CD4-positive, alpha-beta T cell treated with Interleukin-4 for 1 hour (primary cell): ENCODE measurements around the gene LSP1.

Experiments
- DNase-seq, 2 donors: peaks; one replicate each; pipeline ENCODE4 v3.0.0-alpha.2; 2020 to 2022

LSP1 gene

DNA sequence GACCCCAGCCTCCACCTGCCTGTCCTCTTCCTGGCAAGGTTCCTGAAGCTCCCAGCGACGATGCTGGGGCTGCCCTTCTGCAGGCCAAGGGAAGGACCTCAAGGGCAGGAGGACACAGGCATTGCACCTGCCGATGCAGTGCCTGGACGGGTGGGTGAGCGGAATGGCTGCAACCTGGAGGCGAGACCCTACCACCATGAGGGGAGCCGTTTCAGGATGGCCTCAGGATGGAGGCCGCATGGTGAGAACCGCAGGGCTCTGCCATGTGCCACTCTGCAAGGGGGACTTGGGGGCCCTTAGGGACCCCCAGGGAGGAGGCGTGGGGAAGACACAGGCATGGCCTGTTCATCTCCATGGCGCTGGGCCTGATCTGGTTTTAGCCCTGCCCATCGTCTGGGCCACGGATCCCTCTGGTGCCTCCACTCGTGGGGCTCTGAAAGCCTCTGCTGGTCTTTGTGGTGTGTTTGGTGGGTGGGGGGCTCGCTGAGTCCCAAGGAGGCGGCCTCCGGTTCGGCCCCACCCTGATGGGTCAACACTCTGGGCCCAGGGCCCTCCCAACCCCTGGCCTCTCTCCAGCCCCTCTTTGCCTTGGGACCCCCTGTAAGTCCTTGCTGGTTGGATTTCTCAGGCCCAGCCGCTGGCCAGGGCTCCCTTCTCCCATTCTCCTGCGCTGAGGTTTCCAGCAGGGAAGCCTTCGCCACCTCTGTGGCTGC lies 1.3 kb upstream of the LSP1 start:
- DNase-seq = no peak

DNA sequence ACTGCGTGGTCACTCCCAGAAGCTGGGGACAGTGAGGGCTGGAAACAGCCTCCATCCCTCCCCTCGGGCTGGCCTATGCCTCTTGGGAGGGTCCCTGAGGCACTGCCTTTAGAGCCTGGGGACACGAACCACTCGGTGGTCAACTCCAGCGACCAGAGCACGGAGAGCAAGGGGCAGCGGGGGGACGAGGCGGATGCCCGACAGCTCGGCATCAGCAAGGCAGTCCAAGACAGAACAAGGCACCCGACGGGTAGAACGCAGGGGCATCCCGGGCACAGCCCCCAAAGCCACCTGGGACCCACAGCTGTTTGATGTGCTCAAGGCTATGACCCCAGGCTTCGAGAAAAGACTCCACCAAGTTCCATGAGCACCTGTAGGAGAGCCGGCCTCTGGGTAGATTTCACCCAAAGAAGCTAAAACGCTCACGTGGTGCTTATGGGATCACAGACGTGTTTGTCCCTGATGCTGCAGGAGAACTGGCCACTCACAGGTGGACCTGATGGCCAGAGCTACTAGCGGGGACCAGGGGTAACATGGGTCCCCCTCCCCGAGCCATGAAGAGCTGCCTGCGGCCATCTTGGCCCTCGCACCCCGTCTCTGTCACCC lies 510 bp upstream of the LSP1 start:
- DNase-seq = no peak

DNA sequence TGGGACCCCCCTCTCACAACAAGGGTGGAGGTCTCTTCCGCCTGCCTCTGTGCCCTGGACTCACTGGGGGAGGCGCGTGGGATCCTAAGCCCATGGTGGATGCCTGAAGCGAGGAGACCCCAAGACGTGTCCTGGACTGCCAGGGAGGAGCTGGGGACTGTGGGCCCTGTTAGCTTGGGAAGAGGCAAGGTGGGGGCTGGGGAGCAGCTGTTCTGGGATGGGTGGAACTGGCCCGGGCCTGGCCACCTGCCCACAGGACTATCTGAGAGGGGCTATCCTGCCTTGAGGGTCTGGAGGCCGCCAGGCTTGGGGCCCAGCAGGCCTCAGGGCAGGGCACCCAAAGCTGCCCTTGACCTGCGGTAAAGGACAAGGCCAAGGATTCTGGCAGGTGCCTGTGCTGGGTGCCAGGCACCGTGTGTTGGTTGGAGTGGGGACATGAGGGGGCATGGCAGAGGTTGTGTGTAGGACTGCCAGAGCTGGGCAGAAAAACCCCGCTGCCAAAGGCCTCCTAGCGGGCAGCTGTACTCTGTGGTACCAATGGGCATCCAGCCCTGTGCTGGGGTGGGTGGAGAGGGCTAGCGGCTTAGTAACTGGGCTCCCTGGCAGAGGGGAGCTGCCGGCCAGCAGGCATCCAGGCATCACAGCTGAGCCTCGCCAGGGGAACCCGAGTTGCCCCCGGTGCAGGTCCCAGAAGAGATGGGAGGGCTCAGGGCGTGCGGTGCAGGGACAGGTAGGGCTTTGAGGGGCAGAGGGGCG lies 670 bp downstream of the LSP1 start:
- DNase-seq = peak; percentile 27 to 41

- no peak for DNase-seq
Measured at GRCh38 chr11:1854132-1854948, 1.5 kb downstream of the LSP1 start.

DNA sequence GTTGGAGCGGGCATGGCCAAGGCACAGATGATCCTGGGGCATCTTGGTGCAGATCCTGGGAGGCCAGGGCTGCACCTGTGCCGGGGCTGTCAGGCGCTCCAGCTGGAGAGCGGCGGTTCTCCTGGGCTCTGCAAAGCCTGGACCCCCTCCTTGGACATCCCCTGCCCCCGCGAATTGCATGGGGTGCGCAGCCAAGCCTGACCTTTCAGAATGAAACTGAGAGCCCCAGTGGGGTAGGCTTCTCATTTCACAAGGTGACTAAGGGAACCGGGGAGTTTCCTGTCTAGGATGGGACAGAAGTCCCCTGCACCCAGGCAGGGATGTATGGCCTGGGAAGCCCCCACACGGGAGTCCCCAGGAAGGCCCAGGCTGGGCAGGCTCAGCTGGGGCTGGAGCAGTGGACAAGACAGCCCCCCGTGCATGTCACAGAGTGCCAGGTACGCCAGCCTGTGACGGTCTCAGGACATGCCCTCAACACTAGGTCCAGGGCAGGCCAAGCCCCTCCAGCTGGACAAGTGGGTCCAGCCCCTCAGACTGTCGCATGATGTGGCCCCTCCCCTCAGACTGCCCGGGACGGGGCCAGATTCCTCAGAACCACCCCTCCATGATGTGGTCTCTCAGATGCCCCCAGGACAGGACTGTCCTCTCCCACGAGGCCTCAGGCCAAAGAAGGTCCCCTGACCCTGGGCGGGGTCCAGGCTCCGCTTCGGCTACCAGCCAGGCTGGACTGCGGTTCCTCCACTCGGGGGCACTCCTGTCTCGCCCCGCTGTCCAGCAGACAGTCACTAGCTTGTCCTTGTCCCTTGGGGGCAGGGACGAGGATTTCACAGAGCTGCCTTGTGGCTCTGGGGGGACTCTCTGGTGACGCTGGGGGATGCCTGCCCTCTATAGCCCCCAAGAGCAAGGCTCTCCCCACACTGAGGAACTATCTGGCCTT lies 2.3 kb downstream of the LSP1 start:
- no peak for DNase-seq

GRCh38 chr11:1855886-1856265 lies 3.0 kb downstream of the LSP1 start:
- no peak for DNase-seq

GRCh38 chr11:1856306-1857005 lies 3.6 kb downstream of the LSP1 start:
- no peak for DNase-seq

DNA sequence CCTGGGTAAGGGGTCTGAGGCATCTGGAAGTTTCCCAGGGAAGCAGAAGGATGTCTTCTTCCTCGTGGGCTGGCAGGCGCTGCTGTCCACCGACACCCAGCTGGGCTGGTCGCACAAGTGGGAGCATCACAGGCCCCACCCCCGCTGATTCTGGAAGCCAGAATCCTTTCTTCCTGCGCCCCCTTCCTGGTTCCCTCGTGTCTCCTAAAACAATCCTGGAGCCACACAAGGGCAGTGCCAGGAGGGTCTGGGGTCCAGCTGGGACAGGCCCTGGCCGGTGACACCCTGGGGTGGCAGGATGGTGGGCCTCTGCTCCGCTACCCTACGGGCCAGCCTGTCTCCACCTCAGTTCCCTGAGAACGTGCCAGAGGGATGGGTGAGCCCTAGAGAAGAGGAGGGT lies 4.2 kb downstream of the LSP1 start:
- no peak for DNase-seq

DNA sequence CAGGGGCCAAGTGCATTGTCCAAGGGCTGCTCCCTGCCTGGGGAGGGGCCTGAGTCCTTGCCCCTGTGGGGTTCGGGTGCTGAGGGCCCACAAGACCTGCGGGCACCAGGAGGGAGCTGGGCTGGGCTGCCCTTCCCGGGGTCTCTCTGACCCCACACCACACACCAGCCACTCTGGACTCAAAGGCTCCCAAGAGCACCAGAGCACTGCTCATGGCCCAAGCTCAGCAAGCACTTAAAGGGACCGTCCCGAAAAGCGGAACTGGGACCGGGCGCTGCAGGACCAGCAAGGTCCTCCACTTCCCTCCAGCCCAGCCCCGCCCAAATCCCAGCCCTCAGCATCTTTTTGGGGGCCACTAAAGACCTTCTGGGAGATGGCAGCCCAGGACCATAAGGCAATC lies 5.3 kb downstream of the LSP1 start:
- DNase-seq = peak in 1 of 2 donors; percentile 36

GRCh38 chr11:1858576-1858975 lies 5.7 kb downstream of the LSP1 start:
- no peak for DNase-seq

DNA sequence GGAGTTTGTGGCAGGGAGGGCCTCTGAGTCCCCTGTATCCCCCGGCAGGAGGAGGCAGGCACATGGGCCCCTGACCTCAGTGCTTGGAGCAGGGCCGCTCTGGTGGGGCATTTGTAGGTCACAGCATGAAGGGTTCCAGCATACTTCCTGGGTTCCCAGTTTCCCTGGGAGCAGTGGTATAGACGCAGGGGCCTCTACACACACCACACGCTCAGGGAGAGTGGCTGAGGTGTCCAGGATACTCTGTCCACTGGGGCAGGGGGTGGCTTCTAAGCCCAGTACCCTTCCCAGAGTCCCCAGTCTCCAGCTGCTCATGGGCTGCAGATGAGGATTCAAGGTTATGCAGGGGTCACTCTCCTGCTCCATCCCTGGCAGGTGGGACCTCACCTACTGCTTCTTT lies 6.1 kb downstream of the LSP1 start:
- no peak for DNase-seq

DNA sequence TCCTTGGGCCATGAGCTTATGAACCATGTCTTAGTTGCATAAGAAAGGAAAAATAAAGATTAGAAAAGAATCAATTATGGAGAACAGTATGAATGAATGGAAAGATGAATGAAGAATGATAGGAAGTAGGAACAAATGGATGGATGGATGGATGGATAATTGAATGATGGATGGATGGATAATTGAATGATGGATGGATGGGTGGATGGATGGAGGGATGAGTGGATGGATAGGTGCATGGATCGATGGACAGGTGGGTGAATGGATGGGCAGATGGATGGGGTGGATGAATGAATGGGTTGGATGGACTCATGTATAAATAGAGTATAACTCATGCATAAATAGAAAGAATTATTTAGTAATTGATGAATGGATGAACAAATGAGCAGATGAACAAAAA lies 7.2 kb downstream of the LSP1 start:
- DNase-seq = no peak

- no peak for DNase-seq
Measured at GRCh38 chr11:1861435-1862411, 8.8 kb downstream of the LSP1 start.

DNA sequence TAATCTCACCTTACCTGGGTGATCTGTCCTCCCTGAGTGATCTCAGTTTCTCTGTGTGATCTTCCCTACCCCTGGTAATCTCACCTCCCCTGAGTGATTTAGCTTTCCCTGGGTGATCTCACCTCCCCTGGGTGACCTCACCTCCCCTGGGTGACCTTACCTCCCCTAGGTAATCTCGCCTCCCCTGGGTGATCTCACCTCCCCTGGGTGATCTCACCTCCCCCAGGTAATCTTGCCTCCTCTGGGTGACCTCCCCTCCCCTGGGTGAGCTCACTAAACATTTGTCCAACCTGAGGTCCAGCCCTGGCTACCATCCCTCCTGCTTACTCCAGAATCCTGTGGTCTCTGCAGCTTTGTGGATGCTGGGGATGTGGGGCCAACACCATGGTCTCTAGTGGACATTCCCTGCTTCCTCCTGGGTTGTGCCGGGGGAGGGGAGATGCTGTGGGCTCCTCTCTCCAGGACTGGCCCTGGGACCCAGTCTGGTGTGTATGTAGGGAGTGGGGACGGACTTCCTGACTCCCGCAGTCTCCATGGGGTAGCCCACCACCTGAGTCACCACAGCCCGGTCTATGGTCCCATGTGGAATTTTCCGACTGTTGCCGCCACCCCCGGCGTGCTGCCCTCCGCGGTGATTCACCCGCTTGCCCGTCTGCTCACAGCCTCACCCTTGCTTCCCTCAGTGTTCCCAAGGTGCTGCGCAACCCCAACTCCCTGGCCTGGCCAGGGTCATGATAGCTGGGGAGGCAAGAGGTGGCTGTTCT lies 9.9 kb downstream of the LSP1 start:
- DNase-seq = no peak

GRCh38 chr11:1863352-1864216 lies 10.7 kb downstream of the LSP1 start:
- peak in 1 of 2 donors; percentile 53 for DNase-seq

- no peak for DNase-seq
Measured at GRCh38 chr11:1864231-1864630, 11.3 kb downstream of the LSP1 start.

DNA sequence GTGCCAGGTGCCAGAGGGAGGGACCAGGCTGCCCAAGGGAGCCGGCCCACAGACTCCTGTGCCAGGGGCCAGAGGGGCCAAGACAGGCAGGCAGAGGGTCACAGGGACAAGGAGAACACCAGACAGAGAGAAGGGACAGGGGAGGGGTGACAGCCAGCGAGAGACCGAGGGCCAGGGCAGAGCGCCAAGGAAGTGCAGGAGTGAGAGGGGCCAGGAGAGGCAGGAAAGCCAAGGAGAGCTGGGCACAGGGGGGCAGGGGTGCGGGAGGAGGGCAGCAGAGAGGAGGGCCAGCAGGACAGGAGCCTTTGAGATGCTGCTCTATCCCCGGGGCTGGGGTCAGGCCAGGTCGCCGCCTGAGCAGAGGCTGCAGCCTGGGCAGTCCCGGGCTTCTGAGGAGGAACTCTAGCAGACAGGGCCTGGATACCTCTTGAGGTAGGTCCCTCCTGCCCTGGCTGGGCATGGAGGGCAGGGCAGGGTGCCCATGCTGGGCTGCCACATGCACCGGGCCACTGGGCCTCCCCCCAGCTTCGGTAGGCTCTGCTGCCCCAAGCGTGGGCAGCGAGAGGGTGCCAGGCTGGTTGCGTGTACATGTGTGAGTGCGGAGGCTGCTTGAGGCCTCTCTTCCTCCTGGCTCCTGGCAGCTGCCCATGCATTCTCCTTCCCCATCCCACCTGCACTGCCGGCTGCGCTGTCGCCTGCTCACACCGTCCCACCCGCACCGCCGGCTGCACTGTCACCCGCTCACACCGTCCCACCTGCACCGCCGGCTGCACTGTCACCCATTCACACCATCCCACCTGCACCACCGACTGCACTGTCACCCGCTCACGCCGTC lies 12.2 kb downstream of the LSP1 start:
- no peak for DNase-seq
